ENCODE measurements around the gene JMJD4. TPM values are rescaled to one million over a fixed set of nuclear protein-coding genes. Genes with fewer than 3 reads are reported as not detected.

JMJD4 gene
- total and polyA plus RNA-seq, 2 of the 4 experiments (the other 2 are of a cell fraction): 24.6 to 28.5 TPM

GRCh38 chr1:227771326-227771725 lies 36.2 kb upstream of the JMJD4 start:
- Histone ChIP-seq H2BK5ac (ENCODE audit: low read depth, low read length, poor library complexity, severe bottlenecking) (no peak overlapping the region), H2AFZ (replicated peaks; ENCODE audit: low read length, poor library complexity) (no peak overlapping the region), H3K9me3 (ENCODE audit: control insufficient read depth, insufficient read depth, low read length) (no peaks in the 10 kb centered on the region), H2BK120ac (ENCODE audit: low read depth, low read length) (no peak overlapping the region), H3K4me3 (ENCODE audit: insufficient read depth, low read depth, low read length) (no peak overlapping the region), H4K91ac (ENCODE audit: insufficient read depth, low read depth, low read length) (no peak overlapping the region), H3K14ac (replicated peaks; ENCODE audit: low read depth, low read length) (no peak overlapping the region), H3K4ac (ENCODE audit: low read depth, low read length) (no peak overlapping the region), H3K27ac (ENCODE audit: insufficient read depth, low read length) (no peak overlapping the region), H3K23ac (ENCODE audit: low read depth, low read length) (no peak overlapping the region), H3K9me1 (ENCODE audit: insufficient read depth, low read length) (peaks cover 15% of the 10 kb centered on the region), H2BK15ac (ENCODE audit: low read depth, low read length) (no peak overlapping the region), H2AK5ac (ENCODE audit: low read depth, low read length) (no peak overlapping the region), H3K79me1 (ENCODE audit: low read depth in 1 of 2, low read length in 2 of 2) (peaks cover 5 to 22% of the 10 kb centered on the region in 2 experiments; a peak in 3 of 4 replicates), H3K27me3 (ENCODE audit: control insufficient read depth, insufficient read depth, low read length) (no peaks in the 10 kb centered on the region), H2BK20ac (ENCODE audit: low read depth, low read length) (no peak overlapping the region), H4K8ac (ENCODE audit: low read depth in 2 of 2, low read length in 2 of 2) (no peak overlapping the region), H4K5ac (ENCODE audit: low read depth, low read length) (no peak overlapping the region), H3K56ac (ENCODE audit: extremely low read depth, insufficient read depth, low read length) (no peak overlapping the region), H3K4me1 (ENCODE audit: control insufficient read depth, insufficient read depth, low read length) (peaks cover 8% of the 10 kb centered on the region), H3K36me3 (ENCODE audit: control insufficient read depth, insufficient read depth, low read length) (peaks cover 33% of the 10 kb centered on the region), H4K20me1 (ENCODE audit: insufficient read depth, low read length) (peaks cover 18% of the 10 kb centered on the region), H3K18ac (ENCODE audit: low read depth, low read length) (no peak overlapping the region), H2AK9ac (replicated peaks; ENCODE audit: low read depth, low read length, poor library complexity) (no peak overlapping the region), H3K4me2 (ENCODE audit: low read depth, low read length) (no peak overlapping the region), H3K9ac (ENCODE audit: low read depth, low read length) (no peak overlapping the region)
- WGBS, 2 experiments (ENCODE audit: extremely low coverage in 2 of 2, insufficient read length in 1 of 2): no CpG with 5 or more reads among the region's 8 CpGs
- no TSS peak for BruUV-seq (replicated peaks)
- dilution Hi-C loops (cut with HindIII; ENCODE audit: low sequenced_read_pairs, unreplicated experiment) (no loop called here), in situ Hi-C loops (cut with MboI; ENCODE audit: low sequenced_read_pairs) (no loop called here), intact Hi-C loops (cut with micrococcal nuclease) (no loop called here)
- ChIA-PET CTCF (no interaction called here), POLR2A (ENCODE audit: unreplicated experiment) (no interaction called here)
- DNase-seq (no peak), ATAC-seq (ENCODE audit: low read depth) (no peak)
- TF ChIP-seq MAFK (IDR thresholded peaks at IDR 0.05; ENCODE audit: low read depth, low read length): no peak
- no peak for TF ChIP-seq POLR2A (IDR thresholded peaks at IDR 0.05; ENCODE audit: low read depth, low read length)
- no peak for TF ChIP-seq BHLHE40 (IDR thresholded peaks at IDR 0.05; ENCODE audit: low read depth, low read length)
- TF ChIP-seq RAD21 (IDR thresholded peaks at IDR 0.05; ENCODE audit: low read length): no peak
- TF ChIP-seq CHD1 (IDR thresholded peaks at IDR 0.05; ENCODE audit: low read depth, low read length): no peak
- TF ChIP-seq CEBPB (IDR thresholded peaks at IDR 0.05; ENCODE audit: low read depth, low read length): no peak
- no peak for TF ChIP-seq USF2 (IDR thresholded peaks at IDR 0.05; ENCODE audit: low read depth, low read length)
